ENCODE data around the gene AMH.

Gene AMH

DNA sequence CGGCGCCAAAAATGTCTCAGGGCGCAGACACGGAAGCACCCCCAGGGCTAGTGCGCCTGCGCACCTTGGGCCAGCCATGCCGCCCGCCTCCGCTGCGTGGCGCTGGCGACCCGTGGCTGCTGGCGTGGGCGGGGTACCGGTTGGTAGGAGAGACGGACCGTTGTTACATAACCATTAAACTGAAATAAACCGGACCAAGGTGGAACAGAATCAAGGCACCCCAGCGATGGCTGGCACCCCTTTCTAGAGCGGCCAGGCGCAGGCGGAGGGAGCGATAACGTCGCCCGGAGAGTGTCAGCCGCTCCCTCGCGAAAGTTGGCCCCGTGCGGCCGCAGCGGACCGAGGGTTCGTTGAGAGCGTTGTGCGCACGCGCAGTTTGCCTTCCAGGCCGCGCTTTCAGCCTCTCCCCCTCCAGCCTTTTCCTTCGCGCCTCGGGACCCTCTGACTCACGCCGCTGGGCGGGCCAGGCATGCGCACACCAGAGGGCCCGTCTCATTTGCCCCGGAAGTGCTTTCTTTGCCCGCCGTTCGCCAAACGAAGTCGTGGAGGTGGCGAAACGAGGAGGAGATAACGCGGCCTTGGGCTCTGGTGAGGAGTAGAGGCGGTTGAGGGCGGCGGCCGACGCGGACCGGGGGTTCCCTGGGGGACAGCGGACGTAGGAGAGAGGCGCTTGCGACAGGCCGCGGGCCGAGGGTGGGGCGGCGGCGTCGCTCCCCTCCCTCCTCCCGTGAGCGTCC lies 12.6 kb upstream of the AMH start, which contains the start of the genes PLEKHJ1 and SF3A2:
TSS of gene PLEKHJ1 (minus strand) at position 16 of the 737 bp plus-strand sequence. CDS start 81 bp downstream, outside the sequence.
TSS of gene SF3A2 (plus strand) at position 511 of the 737 bp plus-strand sequence. CDS start 6,595 bp downstream, outside the sequence.
- DNase-seq, result peak; percentile 97 to 99

DNA sequence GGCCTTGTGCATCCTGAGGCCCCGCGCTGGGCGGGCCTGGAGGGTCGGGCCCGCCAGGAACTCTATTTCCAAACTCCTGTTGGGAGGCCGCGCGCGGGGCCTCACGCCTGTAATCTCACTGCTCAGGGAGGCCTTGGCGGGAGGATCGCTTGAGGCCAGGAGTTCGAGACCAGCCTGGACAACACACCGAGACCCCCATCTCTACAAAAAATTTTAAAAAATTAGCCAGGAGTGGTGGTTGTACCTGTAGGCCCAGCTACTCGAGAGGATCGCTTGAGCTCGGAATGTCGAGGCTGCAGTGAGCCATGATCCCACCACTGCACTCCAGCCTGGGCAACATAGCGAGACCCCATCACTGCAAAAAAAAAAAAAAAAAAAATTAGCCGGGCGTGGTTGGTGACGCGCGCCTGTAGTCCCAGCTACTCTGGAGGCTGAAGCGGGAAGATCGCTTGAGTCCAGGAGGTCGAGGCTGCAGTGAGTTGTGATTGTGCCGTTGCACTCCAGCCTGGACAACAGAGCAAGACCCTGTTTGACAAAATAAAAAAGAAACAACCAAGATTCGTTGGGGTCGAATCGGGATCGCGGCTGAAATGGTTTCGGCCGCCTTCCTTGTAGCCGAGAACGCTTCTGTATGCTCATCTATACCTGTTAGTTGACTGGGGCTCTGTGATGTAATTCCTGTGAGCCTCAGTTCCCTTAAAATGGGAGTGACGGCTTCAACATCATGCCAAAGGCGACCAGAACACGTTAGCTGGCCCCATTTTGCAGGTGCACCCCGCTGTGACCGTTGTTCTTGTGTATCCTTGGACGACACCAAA lies 11.9 kb upstream of the AMH start:
- no peak for DNase-seq

DNA sequence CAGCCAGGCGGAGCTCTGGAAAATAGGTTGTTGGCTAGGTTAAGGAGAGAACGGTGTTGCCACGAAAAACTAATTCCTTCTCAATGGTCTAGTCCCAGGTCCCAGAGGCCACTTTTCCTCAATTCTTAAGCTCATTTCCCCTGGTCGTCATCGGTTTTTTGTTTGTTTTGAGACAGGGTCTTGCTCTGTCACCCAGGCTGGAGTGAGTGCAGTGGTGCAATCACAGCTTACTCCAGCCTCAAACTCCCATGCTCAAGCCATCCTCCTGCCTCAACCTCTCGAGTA lies 11.3 kb upstream of the AMH start:
- no peak for DNase-seq

DNA sequence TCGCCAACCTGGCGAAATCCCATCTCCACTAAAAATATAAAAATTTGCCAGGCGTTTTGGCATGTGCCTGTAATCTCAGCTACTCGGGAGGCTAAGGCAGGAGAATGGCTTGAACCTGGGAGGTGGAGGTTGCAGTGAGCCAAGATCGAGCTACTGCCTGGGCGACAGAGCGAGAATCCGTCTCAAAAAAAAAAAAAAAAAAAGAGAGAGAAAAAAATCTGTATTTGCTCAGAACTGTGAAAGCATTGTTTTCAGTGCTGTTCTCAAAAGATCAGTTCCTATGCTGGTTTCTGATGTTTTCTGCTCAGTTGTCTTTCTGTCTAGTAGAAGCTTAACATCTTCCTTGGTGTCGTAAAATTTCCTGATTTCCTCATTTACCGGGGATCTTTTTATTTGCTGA lies 9.9 kb upstream of the AMH start:
- no peak for DNase-seq

DNA sequence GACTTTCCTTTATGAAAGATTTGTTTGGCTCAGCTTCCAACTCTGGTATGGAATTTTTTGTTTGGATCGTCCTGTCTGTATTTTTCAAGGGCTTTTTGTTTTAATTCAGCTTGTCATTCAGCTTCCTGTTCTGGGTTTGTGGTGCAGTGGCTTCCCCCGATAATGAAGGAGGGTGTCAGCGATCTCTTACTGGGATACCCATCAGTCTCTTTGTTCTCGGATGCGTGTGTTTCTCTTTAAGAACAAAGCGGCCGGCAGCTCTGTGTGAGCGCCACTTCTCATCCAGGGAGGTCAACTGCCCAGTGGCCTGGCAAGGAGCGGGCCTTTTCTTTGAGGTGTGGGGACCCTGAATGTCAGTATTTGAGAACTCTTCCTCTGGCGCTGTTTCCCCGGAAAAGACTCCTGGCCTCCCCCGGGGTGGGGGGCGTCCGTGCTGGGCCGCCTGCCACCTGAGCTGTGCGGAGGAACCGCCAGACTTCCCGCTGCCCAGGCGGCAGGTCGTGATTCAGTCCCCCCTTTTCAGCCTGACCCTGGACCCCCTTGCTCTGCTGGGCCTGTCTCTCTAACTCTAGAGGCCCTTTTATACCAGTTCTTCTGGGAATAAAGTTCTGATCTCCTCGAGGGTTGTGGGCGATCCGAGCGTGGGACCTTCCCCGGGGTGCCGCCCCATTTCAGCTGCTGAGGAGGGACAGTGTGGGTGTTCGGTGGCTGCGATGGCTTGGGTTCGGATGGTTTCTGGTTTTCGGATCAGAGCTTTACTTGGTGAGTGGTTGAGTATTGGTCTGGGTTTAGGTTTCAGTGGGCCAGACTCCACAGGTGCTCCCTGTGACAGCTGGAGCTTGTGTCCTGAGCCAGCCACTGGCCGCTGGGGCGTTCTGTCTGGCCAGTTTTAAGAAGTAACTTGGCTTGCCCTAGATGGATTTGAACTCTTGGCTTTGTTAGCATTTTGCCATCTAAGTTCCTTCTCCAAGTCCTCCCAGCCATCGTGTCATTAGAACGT lies 9.1 kb upstream of the AMH start:
- DNase-seq, result no peak

DNA sequence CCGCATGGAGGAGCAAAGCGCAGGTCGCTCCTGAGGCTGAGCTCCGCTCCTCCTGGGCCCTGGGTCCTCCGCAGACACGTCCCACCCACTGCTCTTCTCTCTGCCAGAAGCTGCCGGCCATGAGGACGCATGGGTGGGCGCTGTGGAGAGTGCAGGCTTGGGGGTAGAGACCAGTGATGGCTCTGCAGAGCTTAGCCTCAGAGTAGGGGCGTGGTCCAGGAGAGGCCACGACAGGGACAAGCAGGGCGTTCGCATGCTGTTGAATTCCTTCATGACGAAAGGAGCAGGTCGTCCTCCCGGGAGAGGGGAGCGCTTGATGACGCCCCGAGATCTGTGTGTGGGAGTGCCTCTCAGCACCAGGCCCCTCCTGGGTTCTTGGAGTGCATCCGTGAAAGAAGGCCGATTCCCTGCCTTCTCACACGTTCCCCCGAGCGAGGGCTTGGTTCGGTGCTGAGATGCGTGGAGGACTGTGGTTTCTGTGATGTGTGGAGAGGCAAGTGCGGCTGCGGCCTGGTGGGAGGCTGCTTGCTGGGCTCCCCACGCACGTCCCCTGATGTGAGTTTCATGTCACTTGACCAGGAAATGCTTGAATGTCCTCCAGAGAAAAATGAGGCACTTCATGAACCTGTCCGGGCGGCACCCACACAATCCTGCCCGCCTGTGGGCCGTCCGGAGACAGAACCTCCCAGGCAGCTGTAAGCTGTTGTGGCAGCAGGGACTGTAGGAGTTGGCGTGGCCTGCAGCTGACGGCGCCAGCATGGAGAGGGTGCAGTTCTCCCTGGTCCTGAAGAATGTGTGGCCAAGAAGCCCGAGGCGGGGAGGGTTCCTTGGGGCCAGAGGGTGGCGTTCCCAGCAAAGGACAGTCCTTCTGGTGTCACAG lies 8.0 kb upstream of the AMH start:
- DNase-seq, result no peak

DNA sequence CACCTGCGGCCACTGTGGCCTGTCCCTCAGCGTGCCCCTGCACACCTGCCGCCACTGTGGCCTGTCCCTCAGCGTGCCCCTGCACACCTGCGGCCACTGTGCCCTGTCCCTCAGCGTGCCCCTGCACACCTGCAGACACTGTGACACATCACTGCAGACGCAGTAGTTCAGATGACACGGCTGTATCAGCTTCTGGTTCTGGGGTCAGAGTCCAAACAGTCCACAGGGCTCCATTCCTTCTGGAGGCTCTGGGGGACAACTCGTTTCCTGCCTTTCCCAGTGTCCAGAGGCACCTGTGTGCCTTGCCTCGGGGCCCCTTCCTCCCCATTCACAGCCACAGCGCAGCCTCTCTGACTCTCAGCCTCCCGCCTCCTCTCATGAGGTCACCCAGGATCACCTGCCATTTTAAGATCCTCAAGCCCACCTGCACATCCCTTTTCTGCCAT lies 7.0 kb upstream of the AMH start:
- no peak for DNase-seq

DNA sequence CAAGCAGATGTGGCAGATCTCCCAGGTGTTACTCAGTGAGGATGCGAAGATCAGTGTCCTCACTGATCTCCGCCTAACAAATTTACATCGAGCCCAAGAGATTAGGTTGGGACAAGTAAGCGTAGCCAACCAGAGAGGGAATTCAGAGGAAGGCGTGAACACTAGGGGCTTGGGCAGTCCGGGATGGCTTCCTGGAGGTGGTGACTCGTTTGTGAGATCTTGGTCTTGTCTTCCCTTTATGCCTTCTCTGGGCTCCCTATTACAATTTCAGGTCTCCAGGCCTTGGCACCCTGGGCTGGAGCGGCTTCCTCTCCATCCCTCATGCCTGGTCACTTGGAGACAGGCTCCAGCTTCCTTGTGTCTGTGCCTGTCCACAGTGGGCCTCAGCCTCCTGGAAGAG lies 6.3 kb upstream of the AMH start:
- DNase-seq, result no peak

DNA sequence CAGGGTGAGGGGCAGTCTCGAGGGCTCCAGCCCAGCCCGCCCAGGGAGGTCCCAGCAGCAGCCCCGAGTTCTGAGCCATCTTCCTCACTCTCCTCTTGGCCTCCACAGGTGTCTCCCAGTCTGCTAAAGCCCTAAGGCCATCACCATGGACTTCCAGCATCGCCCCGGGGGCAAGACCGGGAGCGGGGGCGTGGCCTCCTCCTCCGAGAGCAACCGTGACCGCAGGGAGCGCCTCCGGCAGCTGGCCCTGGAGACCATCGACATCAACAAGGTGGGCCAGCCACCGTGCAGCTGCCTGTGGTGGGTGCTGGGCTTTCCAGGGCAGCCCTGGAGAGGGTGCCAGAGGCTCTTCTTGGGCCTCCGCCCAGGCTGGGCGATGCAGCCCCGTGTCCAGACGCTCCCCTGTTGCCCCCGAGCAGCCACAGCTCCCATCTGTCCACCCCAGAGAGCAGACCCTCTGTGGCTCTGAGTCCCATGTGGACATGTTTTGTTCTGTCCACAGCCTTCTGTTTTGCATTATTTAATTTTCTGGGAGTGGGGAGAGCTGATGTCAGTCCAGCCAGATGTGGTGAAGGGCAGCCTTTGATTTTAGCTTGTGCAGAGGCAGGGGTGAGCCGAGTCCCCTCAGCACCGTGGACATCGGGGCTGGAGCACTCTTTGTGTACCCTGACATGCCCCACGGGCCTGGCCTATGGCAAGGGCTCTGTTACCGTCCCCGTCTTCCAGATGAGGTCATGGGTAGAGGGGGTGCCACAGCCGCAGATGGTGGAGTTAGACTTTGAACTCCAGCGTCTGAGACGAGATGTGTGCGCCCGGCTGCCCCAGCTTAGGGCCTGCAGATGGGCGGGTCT lies 5.6 kb upstream of the AMH start:
- DNase-seq, result no peak

DNA sequence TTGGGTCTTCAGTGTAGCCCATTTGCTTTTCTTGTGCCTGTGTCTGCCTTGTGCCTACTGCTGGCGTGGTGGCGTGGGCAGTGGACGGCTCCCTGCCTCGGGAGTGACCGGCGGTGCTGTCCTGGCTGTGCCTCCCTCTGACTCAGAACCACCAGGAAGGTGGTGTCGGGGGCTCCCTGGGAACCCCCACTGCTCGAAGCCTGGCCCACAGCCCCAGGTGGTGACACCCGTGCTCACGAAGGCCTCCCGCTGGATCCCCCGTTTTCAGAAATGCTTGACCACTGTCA lies 5.1 kb upstream of the AMH start:
- no peak for DNase-seq

DNA sequence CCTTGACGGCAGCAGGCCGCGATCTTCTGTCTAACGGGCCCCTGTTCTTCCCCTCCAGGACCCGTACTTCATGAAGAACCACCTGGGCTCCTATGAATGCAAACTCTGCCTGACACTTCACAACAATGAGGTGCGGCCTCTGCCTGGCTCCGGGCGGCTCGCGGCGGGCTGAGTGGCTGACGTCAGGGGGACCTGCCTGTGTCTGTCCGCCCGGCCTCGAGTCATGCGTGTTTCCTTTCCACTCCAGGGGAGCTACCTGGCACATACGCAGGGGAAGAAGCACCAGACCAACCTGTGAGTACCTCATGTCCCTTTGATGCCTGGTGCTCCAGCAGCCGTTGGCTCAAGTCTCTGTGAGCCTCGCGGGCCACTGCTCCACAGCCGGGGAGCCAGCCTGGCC lies 4.6 kb upstream of the AMH start:
- DNase-seq, result no peak

DNA sequence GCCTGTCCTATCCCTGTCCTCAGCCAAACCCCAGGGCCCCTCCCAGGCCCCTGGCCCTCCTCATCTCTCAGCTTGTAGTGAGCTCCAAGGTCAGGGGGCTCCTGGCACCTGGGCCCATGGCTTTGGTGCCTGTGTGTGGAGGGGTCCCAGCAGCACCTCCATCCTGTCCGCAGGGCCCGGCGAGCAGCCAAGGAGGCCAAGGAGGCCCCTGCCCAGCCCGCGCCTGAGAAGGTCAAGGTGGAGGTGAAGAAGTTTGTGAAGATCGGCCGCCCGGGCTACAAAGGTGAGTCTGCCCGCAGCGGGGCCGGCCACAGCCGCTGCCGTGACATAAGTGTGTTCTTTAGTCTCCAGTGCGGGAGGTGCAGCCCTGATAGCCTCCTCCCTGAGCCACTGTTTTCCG lies 3.9 kb upstream of the AMH start:
- no peak for DNase-seq

DNA sequence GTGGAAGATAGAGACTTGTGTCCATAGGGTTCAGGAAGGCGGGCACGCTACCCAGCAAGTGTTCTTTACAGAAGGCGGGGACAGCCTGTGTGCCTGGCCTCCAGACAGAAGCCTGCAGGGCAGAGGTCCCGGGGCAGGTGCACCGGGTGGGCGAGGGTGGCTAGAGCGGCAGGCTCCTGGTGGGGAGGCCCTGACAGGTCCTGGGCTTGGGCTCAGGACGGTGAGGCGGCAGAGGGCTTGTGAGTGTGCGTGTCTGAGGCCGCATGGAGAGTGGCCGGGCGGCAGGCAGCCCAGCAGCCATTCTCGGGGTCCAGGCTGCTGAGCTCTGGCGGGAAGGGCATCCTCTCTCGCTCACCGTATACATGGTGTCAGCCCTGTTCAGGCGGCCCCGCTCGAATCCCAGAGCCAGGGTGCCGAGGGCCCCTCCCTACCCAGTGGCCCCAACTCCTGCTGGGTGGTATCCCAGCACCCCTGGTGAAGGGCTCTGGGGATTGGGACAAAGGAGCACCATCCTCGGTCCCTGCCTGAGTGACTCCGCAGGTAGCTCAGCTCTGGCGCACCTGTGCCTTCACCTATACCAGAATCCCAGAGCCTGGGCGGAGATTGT lies 3.0 kb upstream of the AMH start:
- DNase-seq, result no peak

DNA sequence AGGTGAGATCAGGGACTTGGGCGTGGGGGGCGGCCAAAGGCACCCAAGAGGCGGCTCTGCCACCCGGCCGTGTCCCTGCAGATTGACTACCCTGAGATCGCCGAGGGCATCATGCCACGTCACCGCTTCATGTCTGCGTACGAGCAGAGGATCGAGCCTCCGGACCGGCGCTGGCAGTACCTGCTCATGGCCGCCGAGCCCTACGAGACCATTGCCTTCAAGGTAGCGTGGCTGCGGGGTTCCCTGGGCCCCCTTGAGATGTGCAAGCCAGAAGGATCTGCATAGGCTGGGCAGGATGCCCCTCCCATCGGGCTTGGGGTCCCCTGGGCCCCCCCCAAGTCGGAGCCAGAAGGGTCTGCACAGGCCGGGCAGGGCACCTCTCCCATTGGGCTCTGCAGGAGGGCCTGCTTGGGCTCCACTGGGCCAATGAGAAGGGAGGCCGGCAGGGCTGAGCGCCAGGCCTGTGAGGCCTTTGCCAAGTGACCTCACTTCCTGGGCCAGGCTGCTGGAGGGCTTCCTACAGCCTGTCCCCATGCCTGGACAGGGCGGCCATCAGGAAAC lies 2.2 kb upstream of the AMH start:
- peak in 1 of 2 experiments; percentile 45 for DNase-seq

DNA sequence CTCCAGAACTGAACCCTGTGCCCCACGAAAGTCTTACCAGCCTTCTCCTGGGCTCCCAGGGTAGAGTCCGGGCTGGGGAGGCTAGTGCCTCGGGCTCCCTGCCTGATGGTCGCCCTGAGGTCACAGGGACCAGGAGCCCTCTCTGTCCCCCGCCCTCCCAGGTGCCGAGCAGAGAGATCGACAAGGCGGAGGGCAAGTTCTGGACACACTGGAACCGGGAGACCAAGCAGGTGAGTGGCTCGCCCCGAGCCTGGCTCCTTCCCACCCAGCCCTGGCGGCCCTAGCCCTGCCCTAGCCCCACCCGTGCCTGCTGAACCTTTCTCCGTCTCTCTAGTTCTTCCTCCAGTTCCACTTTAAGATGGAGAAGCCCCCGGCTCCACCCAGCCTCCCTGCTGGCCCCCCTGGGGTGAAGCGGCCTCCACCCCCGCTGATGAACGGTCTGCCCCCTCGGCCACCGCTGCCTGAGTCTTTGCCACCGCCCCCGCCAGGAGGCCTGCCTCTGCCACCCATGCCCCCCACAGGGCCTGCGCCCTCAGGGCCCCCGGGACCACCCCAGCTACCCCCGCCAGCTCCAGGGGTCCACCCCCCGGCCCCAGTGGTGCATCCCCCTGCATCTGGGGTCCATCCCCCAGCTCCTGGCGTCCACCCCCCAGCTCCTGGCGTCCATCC lies 1.6 kb upstream of the AMH start:
- no peak for DNase-seq

DNA sequence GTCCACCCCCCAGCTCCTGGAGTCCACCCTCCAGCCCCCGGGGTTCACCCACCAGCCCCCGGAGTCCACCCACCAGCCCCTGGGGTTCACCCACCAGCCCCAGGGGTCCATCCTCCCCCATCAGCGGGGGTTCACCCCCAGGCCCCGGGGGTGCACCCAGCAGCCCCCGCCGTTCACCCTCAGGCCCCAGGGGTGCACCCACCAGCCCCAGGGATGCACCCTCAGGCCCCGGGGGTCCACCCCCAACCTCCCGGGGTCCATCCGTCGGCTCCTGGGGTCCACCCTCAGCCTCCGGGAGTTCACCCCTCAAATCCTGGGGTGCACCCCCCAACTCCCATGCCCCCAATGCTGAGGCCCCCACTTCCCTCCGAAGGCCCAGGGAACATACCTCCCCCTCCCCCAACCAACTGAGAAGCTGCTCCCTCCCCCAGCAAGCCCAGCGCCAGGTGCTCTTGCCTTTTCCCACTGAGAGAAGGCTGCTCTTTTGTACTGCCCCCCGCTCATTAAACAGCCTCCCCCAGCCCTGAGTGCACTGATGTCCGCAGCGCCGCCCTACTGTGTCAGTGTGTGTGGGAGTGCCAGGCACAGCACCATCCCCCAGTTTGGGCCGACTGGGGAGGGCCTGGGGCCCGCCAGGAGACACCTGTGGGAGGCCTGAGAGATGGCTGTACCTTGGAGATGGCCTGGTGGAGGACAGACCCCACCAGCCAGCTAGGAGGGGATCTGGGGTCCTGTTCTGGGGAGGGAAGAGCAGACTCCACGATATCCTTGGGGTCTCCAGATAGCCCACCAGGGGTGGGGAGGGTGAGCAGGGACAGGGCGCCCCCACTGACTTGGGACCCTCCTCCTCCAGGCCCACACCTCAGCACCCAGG lies 750 bp upstream of the AMH start:
- no peak for DNase-seq

DNA sequence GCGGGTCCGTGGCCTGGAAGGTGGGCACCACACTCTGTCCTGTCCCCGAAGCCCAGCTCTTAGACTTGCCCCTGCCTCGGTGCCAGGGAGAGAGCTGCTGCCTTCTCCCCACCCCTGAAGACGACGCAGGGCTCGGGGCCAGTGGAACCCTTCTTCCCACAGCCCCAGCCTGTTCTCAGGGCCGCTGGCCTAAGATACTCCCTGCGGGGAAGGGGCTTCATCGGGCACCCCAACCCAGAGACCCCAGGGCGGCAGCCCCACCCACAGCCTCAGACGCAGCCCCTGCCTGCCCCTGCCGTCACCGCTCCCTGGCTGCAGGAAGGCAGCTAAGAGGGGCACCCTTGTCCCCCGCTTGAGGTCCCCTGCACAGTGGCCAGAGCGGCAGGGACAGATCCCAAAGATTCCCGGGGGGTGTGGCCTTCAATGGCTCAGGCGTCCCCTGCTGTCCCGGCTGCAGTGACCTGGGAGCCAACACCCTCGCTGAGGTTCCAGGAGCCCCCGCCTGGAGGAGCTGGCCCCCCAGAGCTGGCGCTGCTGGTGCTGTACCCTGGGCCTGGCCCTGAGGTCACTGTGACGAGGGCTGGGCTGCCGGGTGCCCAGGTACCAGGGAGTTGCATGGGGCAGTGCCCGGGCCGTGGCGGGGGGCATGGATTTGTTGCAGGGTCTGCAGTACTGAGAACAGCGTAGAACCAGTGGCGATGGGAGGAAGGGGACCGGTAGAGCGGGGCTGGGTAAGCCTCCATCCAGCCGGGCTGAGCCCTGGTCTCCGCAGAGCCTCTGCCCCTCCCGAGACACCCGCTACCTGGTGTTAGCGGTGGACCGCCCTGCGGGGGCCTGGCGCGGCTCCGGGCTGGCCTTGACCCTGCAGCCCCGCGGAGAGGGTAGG lies 1.0 kb downstream of the AMH start:
- DNase-seq, result no peak

DNA sequence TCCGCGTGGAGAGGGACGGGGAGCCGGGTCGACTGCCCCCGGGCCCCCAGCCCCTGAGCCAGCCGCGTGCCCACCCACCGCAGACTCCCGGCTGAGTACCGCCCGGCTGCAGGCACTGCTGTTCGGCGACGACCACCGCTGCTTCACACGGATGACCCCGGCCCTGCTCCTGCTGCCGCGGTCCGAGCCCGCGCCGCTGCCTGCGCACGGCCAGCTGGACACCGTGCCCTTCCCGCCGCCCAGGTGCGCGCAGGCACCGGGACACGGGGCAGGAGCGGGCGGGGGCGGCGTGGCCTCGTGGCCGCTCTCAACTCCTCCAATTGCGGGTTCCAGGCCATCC lies 1.6 kb downstream of the AMH start:
- no peak for DNase-seq

Data from NCI-H446 (cell line).